HepG2 (cell line): Measurements from ENCODE around the gene FKBP14. TPM values are rescaled to one million over a fixed set of nuclear protein-coding genes. Genes with fewer than 3 reads are reported as not detected.
A peak's percentile ranks its signal among the peaks of the same experiment; 100 is the strongest.

Experiments
- HDAC1 ChIP-seq: sonication (generic); formaldehyde crosslinking; IDR thresholded peaks from 2 replicates; pipeline ENCODE4 v1.5.1; 2020; ENCODE audit warnings: mild to moderate bottlenecking, missing genetic modification reagents
- KLF13 ChIP-seq: sonication (generic); formaldehyde crosslinking; IDR thresholded peaks from 2 replicates; pipeline ENCODE4 v1.4.0; 2020; ENCODE audit warnings: mild to moderate bottlenecking, missing genetic modification reagents
- MATR3 ChIP-seq: sonication (generic); formaldehyde crosslinking; IDR thresholded peaks from 2 replicates; pipeline ENCODE4 v1.4.0; 2020; ENCODE audit warnings: missing genetic modification reagents
- MED8 ChIP-seq: sonication (generic); formaldehyde crosslinking; IDR thresholded peaks from 2 replicates; pipeline ENCODE4 v1.8.1; 2023; ENCODE audit warnings: mild to moderate bottlenecking, missing genetic modification reagents; ENCODE audit not compliant: insufficient replicate concordance
- MTA1 ChIP-seq: sonication (generic); formaldehyde crosslinking; IDR thresholded peaks from 2 replicates; pipeline ENCODE4 v1.4.0; 2020; ENCODE audit warnings: missing genetic modification reagents, mild to moderate bottlenecking, borderline replicate concordance
- MYNN ChIP-seq: sonication (generic); formaldehyde crosslinking; IDR thresholded peaks from 2 replicates; pipeline ENCODE4 v1.4.0; 2020; ENCODE audit warnings: mild to moderate bottlenecking, low read depth, missing genetic modification reagents
- NFKBIZ ChIP-seq: IDR thresholded peaks from 2 replicates; pipeline ENCODE4 v1.6.1; 2018; ENCODE audit warnings: missing genetic modification reagents, missing compliant biosample characterization
- NFYC ChIP-seq: IDR thresholded peaks from 2 replicates; pipeline ENCODE4 v1.6.1; 2016; ENCODE audit warnings: missing genetic modification reagents, missing compliant biosample characterization
- SYNCRIP ChIP-seq: fragments of 200-400 bp; formaldehyde crosslinking; IDR thresholded peaks from 2 replicates; pipeline ENCODE4 v1.6.1; 2018; ENCODE audit warnings: mild to moderate bottlenecking, low read depth, low read length; ENCODE audit not compliant: insufficient read depth
- ZNF318 ChIP-seq: sonication (generic); formaldehyde crosslinking; IDR thresholded peaks from 2 replicates; pipeline ENCODE4 v1.4.0; 2020; ENCODE audit warnings: mild to moderate bottlenecking, missing genetic modification reagents
- polyA plus RNA-seq, 8 experiments: library from polyadenylated mRNA; depleted of rRNA in 3 of 8; stranded (reverse) in 7 of 8; unstranded in 1 of 8; fragments of >200 nt; fragmentation: Illumina TruSeq in 4 of 8; extraction: Trizol in 4 of 8; gene quantifications; 2 replicates each; pipeline versions ENCODE4 v1.2.1 to v1.2.3, GENCODE V29; 2011 to 2016; ENCODE audit warnings: low read depth in 4 of 8, missing spikeins in 1 of 8, mixed read lengths in 1 of 8; ENCODE audit not compliant: insufficient read depth in 1 of 8
- total RNA-seq, 5 experiments: library from RNA; depleted of rRNA; stranded (reverse); fragments of >200 nt; fragmentation: Illumina TruSeq; extraction: Trizol; gene quantifications; 2 replicates each; pipeline ENCODE4 v1.2.3, GENCODE V29; 2016; ENCODE audit warnings: low read depth in 1 of 5
- TF ChIP-seq, protein P1 (sequence below): sonication (generic); formaldehyde crosslinking; IDR thresholded peaks from 2 replicates; pipeline ENCODE4 v1.4.0; 2020; ENCODE audit warnings: mild to moderate bottlenecking, missing genetic modification reagents
- TF ChIP-seq, protein P2 (sequence below): sonication (generic); formaldehyde crosslinking; IDR thresholded peaks from 2 replicates; pipeline ENCODE4 v1.4.0; 2020; ENCODE audit warnings: missing genetic modification reagents

Gene FKBP14
- total and polyA plus RNA-seq, 2 of the 13 experiments (the other 11 are each of a cell fraction or from before 2014, with no cell fraction given) = 20.0 to 32.3 TPM

GRCh38 chr7:30028749-30029635, 2.5 kb upstream of the FKBP14 start (continued):
- TF ChIP-seq ZNF318 (CRISPR knock-in tag) = no peak
- no peak for TF ChIP-seq MTA1
- TF ChIP-seq MED8 (CRISPR knock-in tag) = no peak
- TF ChIP-seq NFKBIZ (CRISPR knock-in tag) = no peak
- TF ChIP-seq HDAC1 = no peak
- TF ChIP-seq, protein P1, sequence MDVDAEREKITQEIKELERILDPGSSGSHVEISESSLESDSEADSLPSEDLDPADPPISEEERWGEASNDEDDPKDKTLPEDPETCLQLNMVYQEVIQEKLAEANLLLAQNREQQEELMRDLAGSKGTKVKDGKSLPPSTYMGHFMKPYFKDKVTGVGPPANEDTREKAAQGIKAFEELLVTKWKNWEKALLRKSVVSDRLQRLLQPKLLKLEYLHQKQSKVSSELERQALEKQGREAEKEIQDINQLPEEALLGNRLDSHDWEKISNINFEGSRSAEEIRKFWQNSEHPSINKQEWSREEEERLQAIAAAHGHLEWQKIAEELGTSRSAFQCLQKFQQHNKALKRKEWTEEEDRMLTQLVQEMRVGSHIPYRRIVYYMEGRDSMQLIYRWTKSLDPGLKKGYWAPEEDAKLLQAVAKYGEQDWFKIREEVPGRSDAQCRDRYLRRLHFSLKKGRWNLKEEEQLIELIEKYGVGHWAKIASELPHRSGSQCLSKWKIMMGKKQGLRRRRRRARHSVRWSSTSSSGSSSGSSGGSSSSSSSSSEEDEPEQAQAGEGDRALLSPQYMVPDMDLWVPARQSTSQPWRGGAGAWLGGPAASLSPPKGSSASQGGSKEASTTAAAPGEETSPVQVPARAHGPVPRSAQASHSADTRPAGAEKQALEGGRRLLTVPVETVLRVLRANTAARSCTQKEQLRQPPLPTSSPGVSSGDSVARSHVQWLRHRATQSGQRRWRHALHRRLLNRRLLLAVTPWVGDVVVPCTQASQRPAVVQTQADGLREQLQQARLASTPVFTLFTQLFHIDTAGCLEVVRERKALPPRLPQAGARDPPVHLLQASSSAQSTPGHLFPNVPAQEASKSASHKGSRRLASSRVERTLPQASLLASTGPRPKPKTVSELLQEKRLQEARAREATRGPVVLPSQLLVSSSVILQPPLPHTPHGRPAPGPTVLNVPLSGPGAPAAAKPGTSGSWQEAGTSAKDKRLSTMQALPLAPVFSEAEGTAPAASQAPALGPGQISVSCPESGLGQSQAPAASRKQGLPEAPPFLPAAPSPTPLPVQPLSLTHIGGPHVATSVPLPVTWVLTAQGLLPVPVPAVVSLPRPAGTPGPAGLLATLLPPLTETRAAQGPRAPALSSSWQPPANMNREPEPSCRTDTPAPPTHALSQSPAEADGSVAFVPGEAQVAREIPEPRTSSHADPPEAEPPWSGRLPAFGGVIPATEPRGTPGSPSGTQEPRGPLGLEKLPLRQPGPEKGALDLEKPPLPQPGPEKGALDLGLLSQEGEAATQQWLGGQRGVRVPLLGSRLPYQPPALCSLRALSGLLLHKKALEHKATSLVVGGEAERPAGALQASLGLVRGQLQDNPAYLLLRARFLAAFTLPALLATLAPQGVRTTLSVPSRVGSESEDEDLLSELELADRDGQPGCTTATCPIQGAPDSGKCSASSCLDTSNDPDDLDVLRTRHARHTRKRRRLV (CRISPR knock-in tag) = no peak
- TF ChIP-seq SYNCRIP = no peak
- TF ChIP-seq MATR3 (CRISPR knock-in tag) = no peak
- TF ChIP-seq NFYC = no peak
- TF ChIP-seq, protein P2, sequence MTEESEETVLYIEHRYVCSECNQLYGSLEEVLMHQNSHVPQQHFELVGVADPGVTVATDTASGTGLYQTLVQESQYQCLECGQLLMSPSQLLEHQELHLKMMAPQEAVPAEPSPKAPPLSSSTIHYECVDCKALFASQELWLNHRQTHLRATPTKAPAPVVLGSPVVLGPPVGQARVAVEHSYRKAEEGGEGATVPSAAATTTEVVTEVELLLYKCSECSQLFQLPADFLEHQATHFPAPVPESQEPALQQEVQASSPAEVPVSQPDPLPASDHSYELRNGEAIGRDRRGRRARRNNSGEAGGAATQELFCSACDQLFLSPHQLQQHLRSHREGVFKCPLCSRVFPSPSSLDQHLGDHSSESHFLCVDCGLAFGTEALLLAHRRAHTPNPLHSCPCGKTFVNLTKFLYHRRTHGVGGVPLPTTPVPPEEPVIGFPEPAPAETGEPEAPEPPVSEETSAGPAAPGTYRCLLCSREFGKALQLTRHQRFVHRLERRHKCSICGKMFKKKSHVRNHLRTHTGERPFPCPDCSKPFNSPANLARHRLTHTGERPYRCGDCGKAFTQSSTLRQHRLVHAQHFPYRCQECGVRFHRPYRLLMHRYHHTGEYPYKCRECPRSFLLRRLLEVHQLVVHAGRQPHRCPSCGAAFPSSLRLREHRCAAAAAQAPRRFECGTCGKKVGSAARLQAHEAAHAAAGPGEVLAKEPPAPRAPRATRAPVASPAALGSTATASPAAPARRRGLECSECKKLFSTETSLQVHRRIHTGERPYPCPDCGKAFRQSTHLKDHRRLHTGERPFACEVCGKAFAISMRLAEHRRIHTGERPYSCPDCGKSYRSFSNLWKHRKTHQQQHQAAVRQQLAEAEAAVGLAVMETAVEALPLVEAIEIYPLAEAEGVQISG (CRISPR knock-in tag) = peak; percentile 37; the same call in 1 of the 2 replicates
- TF ChIP-seq KLF13 = no peak
- TF ChIP-seq MYNN (CRISPR knock-in tag) = no peak
